Measurements from ENCODE around the gene BNC2.

Gene BNC2

DNA sequence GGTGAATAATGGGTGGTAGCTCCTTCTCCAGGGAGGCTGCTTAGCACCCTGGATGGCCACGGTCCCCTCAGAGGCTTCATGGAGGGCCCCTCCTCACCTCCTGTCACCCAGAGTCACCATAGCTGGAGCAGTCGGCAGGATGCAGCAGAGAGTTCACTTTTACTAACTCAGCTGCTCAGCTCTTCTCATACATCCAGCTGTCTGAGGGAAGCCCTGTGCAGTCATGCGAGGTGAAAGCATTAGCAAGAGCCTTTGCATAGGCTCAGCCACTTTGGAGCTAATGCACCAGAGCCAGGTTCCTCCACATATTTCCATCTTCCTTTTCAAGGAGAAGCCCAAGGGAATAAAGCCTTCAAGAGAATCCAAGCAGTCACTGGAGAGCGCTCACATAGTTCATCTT is 499.2 kb downstream of the BNC2 start:
- no peak for DNase-seq (ENCODE audit: low read depth in 2 of 2)

DNA sequence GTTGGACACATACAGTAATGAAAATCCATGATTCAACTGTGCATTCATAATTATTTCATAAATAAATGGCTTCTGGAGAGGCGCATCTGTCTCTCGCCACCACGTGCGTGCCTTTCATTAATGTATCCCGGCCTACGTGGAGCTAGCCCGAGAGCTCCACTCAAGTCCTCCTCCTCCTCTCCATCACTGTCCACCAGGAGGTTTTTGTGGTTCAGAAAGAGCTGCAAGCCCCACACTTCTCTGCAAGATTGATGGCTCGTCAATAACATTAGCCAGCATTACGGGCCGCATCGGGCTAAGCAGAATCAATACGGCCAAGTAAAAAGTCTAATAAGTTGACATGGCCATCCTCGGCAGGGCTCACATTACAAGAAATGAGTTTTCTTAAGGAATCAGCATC is 499.8 kb downstream of the BNC2 start:
- DNase-seq (ENCODE audit: low read depth in 2 of 2): no peak

GRCh38 chr9:16369427-16369826 is 501.0 kb downstream of the BNC2 start:
- no peak for DNase-seq (ENCODE audit: low read depth in 2 of 2)

DNA sequence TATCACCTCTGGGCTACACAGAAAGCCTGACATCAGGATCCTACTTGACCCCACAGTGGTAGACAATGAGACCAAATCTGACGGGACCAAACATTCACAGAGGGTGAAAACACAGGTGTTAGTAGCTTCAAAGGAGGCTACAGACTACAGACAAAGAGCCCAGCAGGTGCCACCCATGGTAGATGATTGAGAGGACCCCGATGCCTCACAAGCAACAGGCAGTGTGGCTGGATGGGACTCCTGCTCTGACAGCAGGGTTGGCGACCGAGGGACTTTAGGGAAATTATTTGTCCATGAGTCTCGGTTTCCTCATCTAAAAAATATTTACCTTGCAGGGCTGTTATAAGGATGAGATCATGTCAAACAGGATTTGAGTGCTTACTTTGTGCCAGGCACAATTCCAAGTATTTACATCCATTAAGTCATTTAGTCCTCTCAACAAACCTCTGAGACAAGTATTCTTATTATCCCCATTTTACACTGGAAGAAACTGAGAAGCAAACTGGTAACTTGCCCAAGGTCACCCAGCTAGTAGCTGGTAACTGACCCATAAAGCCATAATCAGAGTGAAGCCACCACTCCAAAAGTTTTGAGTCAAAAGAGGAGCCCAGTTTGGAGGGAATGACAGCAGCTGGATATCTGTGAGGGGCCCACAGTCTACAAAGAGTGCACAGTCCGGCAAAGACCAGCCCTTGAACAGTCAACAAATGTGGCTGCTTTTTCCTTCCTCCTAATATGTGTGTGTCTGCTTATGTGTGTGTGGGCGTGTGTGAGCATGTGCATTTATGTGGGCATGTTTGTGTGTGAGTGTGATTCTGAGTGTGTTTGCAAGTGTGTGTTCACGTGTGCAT is 502.0 kb downstream of the BNC2 start:
- DNase-seq (ENCODE audit: low read depth in 2 of 2): no peak

DNA sequence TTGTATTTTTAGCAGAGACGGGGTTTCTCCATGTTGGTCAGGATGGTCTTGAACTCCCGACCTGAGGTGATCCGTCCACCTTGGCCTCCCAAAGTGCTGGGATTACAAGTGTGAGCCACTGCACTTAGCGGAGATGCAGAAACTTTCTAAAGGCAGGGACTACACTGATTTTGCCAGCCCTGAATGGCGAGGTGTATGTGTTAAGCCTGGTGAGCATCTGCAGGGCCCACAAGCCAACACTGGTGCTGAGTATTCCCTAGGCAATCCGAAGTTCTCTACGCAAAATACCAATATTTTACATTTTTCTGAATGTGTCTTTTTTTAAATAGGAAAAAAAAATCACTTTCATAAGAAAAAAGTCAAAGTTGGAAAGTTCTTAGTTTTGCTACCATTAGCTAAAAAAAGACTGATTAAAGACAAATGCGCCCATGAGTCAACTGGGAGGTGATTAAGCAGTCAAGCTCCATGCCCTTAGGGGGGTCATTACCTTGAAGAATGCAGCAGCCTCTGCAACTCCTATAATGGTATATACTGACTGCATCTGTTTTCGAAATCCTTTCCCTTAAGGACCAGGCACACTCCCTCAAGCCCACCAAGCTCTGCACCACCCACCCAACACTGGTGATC is 502.8 kb downstream of the BNC2 start:
- peak; percentile 60 for DNase-seq (ENCODE audit: low read depth in 2 of 2)

- DNase-seq (ENCODE audit: low read depth in 2 of 2): no peak
Measured at GRCh38 chr9:16364347-16364746, 506.1 kb downstream of the BNC2 start.

GRCh38 chr9:16363916-16364315 is 506.6 kb downstream of the BNC2 start:
- DNase-seq (ENCODE audit: low read depth in 2 of 2): no peak

DNA sequence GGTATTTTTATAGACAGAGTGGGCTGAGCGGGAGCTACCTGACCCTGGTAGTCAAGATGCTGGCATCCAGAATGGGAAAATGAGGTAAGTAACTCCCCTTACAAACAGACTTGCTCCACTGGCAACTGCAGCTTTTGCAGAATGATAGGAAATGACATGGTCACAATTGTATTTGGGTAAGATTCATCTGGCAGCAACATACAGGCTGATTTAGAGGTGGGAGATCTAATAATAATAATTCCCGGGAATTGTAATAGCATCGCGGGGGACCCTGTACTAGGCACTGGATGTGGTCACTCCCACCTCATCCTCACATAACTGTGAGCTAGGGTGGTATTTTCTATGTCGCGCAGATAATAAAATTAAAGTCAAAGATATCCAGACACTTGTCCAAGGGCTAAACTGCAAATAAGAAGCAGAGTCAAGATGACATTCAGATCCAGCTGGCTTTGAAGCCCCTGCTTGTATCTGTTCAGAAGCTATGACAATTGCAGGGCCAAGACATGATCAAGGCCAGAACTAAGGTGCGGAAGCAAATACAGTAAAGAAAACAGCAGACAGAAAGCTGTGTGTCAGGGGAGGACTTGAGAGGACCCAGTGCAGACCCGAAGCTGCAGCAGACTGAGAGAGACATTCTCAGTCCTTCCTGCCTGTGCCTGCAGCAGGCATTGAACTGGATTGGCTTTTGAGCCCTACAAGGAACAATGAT is 507.2 kb downstream of the BNC2 start:
- no peak for DNase-seq (ENCODE audit: low read depth in 2 of 2)

- no peak for DNase-seq (ENCODE audit: low read depth in 2 of 2)
Measured at GRCh38 chr9:16361939-16362338, 508.5 kb downstream of the BNC2 start.

DNA sequence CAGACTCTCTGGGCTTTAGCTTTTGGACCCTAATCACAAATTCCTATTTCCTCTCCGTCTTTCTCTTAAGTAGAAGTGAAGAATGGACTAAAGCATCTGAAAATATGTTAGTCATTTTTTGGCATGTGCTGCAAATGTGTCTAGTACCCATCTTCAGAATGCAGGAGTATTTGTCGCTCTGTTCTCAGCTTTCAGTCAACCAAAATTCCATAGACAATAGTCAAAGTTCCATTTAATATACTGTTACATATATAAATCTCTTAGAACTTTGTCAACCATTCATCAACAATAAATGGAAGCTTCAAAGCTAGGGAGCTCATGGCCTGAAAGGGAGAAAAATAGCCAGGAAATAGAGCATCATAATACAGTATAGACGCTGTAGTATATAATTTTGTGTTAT is 509.4 kb downstream of the BNC2 start:
- peak in 1 of 2 experiments; percentile 18 for DNase-seq (ENCODE audit: low read depth in 2 of 2)

DNA sequence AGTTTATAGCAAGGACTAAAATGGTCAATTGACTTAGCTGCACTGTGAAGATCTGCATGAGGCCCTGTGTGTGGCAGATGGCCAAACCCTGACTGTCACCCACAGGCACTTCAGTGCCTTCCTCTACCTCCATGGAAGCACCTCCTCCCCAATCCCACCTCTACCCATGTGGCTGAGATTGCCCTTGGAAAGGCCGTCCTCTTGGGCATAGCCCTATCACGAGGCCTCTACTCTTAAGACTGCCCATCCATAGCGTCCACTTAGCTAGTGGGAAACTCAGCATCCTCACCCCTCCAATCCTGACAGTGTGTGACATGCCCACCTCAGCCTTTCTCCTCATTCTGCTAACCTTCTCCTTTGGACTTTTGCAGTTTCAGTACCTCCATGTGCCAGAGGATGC is 510.2 kb downstream of the BNC2 start:
- no peak for DNase-seq (ENCODE audit: low read depth in 2 of 2)

Measured in fibroblast of skin of left quadriceps (primary cell).